HG03064 (cell line): Measurements from ENCODE around the gene KRT78.
"Not testable (repeated sequence)": the region's sequence is repeated elsewhere in the genome, so short reads cannot be mapped to it uniquely, and the experiment has no call there.

ENCODE experiments used
- ATAC-seq: cut with Tn5 transposase; IDR thresholded peaks from one replicate; pipeline ENCODE4 v1.9.1; 2021; ENCODE audit warnings: low read depth; ENCODE audit not compliant: unreplicated experiment

Gene KRT78

DNA sequence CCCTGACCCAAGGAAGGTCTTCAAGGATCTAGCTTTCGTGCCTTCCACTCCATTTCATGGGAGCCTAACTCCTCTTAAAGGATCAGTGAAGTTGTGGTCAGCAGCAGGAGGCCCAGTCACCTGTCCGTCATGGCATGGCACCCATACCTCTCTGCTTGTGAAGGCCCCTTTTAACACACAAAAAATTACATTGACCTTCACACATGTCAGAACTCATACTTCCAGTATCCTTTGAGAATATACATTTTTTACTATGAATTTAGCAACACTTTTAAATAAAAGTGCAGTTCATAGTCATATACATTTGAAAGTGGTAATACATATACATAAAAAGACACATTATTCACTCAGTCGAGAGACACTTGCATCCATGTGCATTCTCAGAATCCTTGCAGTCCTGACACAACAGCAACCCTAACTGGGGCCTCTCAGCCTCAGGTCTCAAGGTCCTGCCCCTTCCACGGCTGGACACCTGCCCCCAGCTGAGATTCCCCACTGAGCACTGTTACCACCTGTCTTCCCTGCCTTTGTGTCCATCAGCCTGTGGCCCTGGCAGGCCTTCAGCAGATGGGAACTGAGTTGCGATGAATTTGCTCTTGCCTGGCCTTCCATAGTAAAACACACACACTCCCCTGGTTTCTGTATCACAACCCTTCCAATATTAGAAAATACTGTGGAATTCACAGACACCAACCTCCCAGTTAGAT, 49.1 kb downstream of the KRT78 start:
- no peak for ATAC-seq

DNA sequence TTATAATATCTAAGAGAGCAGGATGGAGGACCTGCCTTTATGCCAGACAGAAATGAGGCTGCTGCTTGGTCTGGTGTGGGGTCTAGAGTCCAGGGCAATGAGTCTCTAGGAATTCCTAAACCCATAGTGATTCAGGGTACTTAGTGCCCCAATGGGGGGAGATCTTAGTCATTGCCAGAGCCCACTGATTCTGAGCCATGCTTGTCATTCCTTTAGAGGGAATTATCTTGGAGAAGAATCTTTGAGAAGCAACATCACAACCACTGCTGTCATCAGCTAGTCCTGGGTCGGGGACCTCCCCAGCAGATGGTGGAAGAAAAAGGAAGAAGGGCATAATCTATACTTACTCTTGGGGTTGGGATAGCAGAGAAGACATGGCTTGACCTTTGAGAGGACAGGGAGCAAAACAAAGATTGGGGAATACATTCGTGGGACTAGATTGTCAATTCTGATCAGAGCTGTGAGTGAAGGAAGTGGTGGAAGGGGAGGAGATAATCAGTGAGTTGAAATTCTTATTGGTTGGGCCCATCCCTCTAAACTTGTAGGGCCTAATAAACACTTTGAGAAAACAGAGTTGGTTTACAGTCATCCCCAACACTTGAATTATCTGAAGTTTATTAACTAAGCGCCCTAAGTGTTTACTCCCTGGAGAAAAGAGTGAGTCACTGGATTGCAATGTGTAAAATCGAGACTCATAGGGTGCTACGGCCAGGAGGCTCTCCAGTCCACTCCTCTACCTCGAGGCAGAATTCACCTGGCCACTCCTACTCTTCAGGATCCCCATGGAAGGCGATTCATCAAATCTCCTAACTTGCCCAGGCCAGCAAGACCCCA, 49.9 kb downstream of the KRT78 start:
- no peak for ATAC-seq

DNA sequence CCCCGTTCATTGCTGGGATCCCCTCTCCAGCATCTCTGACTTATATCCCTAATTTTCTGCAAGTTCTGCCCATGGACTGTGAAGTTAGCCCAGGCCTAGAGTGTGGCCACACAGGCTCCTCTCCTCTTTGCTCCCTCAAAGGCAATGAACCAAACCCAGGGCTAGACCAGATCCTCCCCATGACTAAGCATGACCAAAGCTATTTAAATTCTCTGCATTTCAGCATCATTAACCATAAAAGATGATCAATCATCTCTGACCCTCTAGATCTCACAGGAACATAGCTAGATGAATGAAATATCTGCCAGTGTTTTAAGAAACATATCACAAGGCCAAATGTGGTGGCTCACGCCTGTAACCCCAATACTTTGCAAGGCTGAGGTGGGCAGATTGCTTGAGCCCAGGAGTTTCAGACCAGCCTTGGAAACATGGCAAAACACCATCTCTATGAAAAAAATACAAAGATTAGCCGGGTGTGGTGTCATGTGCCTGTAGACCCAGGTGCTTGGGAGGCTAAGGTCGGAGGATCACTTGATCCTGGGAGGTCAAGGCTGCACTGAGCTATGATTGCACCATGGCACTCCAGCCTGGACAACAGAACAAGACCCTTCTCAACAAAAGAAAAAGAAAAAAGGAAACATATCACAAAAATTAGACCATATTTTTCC, 50.7 kb downstream of the KRT78 start:
- no peak for ATAC-seq

DNA sequence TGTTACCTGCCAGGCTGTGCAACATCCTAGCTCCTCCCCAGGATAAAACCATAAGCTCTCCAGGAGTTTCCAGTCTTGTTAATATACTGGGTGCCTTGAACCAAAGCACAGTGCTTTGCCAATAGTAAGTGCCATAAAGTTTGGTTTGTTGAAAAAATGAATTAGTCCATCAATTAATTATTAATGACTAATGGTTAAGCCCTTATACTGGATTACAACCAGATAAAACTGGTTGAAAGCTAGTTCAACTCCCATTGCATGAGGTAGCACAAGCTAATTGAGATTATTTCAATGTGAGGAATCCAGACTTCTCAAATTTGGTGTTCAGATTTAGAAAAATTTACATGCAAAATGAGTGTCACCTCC, 51.3 kb downstream of the KRT78 start:
- no peak for ATAC-seq

DNA sequence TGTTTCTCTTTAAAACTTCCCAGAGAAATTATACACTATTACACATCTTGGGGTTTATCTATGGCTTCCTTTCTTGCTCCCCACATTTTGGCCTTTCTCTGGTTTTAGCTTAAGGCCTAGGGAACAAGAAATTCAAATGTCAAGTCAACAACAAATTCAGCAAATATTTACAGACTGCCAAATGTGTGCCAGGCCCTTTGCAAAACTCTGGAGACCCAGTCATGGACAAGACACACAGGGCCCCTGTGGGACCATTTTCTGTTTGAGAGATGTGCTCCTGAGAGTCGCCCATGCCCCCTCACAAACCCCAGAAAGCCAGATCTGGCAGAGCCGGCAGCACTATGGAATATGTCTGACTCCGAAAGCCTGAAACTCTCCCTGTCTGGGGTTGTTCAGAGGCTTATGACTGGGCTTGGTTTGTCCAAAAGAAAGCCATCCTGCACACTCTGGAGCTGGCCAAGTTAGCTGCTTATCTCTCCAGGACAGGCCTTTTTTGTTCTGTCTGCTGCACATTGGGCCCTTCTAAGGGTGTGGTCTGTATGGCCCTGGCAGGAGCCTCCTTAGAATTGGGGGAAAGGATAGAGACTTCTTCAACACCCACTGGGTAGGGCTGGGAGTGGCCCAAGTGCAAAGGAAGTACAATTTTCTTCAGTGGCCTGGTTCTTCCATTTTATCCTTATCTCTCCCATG, 51.8 kb downstream of the KRT78 start:
- no peak for ATAC-seq

DNA sequence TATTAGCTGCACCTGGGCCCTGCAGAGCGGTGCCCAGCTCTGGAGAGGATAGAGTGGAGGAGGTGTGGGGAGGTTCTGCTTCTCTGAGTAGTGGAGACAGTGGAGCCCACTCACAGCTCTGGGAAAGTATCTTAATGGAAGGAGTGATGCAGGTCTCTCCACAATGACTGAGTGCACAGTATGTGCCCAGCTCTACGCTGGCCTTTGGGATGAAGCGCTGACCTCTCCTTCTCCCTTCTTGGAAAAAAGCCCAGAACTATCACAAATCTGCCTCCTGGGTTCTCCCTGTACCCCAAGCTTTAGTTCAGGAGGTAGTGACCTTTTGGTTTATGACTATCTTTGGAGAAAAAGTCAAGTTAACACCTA, 52.4 kb downstream of the KRT78 start:
- no peak for ATAC-seq

DNA sequence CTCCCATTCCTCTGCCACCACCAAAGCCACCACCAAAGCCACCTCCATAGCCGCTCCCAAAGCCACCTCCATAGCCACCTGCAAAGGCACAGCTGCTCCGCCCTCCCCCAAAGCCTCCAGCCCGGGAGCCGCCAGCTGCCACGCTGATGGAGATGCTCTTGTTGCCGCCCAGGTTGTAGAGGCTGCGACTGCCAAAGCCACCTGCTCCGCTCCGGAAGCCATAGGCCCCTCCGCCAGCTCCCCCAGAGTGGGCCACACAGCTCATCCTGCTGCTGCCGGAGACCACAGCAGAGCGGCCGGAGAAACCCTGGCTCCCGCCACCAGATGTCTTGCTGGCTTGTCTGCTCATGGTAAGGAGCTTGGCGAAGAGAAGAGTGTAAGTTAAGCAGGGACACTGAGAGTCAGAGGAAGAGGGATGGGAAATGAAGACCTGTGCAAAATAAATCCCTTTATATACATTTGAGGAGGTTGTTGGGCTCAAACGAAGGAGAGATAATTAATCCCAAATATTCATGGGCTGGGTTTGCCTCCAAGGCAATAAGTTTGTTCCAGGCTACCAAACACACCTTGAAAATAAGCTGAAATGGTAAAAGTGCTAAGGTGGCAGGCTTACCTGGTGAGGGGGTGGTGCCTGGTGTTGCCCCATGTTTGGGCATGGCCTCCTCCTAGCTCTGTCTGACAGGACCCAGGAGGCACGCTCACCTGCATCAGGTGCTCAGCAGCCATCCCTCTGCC, 52.9 kb downstream of the KRT78 start, which contains the start of gene KRT3:
KRT3 (minus strand) TSS at position 424 of the 735 bp plus-strand sequence; CDS start at position 349, 75 bp downstream.
- ATAC-seq, result no peak

DNA sequence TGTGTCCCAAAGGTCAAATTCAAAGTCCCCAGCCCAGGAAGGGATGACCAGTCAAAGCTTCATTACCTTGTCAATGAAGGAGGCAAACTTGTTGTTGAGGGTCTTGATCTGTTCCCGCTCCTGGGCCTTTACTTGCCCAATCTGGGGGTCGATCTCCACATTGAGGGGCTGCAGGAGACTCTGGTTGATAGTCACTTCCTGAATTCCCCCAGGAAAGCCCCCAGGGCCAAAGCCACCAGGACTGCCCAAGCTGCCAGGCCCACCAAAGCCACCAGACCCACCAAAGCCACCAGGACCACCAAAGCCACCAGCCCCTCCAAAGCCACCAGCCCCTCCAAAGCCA, 53.5 kb downstream of the KRT78 start:
- not testable (repeated sequence) for ATAC-seq

DNA sequence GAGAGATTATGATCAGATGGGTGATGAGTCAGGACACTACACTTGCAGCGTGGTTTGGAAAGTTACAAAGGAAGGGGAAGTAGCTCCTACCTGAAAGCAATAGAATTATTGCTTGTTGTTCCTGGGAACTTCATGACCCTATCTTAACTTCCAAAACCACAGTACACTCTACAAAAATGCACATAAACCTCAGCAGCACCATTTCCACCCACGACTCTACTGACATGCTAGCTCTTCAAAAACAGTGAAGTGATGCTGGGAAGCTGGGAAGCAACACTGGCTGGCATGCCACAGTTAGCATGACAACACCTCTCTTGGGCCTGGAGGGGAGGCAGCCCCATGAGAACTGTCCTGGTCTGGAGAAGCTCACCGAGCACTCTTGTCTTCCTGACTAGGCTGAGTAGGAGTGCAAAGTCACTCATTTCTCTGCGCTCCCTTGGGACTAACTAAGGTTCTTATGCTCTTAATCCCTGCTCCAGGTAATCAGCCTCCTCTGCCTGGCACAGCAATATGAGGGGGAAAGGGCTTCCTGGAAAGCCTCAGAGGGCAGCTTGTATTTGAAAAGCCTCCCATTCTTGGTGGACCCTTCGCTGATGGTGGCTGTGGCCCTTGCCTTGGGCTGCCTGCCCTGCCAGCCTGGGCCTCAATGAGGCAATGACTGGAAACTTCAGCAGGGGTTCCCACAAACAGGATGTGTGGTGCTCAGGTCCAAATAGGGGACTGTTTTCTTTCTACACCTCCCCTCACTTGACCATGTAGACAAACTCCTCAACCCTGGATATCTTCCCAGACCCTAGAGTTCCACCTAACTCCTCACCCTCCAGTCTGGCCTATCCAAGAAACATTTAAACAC, 54.1 kb downstream of the KRT78 start:
- no peak for ATAC-seq

DNA sequence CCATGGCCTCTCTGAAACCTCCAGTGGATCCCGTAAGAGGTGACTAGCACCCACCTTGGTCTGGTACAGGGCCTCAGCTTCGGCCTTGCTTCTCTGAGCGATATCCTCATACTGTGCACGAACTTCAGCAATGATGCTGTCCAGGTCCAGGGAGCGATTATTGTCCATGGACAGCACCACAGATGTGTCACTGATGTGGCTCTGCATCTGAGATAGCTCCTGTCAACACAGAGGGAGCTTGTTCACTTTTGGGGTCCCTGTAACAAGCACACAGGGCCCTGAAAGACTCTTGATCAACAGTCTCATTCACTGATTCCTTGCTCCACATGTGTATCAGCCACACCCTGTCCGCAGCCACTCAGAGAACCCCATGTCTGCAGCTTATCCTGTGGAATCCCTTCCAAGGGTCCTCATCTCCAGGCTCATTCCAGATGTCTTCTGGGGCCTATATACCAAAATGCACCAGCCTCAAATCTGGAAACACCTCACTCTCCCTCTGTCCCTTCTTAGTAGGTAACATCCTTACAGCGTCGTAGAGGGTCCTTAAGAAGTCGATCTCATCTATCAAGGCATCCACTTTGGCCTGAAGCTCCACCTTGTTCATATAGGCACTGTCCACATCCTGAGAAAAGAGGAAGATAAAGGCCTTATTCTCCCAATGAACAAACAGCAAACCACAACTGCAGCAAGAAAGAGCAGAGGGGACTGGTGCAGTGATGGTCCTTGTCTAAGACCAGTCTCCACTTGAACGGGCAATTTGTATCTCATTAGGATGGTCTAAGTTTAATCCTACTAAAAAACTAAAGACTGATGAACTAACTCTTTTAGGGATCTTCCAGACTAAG, 56.4 kb downstream of the KRT78 start:
- ATAC-seq, result no peak

DNA sequence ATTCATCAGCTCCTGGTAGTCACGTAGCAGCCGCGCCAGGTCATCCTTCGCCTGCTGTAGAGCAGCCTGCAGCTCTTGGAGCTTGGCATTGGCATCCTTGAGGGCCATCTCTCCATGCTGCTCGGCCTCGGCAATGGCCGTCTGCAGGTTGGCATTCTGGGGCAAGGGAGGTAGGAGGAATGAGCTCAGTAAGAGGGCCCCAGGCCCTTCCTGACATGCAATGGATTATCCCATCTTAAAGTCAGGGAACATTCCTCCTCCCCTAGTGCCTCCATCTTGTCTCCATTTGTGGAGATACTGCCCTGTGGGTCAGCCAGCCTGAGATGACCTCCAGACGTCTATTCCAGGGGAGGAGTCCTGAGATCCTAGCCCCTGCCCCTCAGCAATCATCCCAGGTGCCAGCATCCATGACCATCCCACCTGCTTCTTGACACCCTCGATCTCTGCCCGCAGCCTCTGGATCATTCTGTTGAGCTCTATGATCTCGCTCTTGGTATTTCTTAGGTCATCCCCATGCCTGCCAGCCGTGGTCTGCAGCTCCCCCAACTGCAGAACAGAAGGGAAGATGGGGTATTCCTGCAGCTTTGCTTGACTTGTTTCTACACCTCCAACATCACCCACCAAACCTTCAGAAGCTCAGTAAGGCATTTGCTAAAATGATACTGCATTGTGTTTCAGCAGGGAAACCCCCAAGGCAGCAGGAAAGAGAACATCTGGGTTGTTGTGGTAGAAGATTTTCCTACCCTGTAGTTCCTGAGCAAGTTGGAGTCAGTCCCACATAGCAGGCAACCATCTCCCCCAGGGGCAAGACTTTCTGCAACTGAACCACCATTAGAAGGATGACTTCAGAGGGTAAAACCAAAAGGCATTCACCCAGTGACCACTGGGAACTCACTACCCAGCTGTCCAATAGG, 57.3 kb downstream of the KRT78 start:
- ATAC-seq, result no peak

DNA sequence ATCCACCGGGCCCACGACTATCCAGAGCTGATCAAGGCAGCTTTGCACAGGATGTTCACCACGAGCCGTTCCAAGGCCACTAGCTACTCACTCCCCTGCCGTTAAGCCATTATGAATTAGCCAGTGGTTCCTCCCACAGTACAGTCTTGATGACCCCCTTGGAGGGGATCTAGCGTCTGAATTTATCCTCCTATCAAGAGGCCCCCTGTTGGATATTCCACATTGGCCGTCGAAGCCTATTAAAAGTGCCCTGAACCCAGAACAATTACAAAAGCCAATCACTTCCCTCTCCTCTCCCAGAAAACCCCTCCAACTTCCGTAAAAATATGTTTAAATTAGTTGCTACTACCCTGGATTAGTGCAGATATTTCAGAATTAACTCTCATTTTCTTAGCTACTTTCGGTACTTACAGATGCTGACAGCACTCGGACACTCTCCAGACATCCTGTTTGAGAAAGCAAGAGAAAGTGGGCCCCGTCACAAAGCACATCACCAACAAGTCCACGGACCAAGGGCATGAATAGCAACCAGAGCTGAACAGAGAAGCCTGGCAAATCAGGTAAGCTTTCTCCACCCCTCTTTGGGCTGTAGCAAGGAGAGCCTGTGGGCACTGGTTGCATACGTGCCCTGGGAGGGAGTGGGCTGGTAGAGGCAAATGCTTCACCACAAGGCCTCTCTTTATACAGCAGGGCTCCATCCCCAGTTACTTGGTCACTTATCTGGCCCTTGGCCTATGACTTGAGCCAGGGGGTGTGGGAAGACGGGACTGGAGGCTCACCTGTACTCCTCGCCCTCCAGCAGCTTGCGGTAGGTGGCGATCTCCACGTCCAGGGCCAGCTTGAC, 58.1 kb downstream of the KRT78 start:
- ATAC-seq, result no peak

DNA sequence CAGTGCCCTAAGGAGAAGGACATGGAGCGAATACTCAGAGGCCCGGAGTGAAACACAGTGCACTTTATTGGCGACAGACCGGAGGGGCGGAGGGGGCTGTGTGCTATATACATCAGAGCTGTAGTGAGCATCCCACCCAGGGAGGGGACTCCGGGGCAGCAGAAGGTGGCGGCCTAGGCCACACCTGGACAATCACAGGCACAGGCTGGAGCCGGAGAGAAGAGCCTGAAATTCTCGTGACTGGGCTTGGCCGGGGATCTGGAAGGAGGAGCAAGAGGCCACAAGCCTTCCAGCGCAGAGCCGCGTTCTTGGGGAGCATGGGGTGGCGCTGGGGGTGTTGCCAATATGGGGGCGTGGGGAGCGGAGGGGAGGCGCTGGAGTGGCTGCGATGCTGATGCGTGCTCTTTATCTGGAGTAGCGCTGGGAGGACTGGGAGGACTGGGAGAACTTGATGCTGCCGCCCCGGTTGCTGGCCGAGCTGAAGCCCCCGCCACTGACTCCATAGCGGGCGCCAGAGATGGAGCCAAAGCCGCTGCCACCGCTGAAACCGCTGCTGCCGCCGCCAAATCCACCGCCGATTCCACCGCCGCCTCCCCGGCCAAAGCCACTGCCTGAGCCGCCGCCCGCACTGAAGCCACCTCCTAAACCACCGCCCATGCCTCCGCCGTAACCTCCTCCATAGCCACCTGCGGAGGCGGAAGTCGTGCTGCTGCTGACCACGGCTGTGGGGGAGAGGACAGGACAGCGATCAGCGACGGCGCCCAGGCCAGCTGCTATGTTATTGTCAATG, 59.0 kb downstream of the KRT78 start:
- ATAC-seq, result no peak

DNA sequence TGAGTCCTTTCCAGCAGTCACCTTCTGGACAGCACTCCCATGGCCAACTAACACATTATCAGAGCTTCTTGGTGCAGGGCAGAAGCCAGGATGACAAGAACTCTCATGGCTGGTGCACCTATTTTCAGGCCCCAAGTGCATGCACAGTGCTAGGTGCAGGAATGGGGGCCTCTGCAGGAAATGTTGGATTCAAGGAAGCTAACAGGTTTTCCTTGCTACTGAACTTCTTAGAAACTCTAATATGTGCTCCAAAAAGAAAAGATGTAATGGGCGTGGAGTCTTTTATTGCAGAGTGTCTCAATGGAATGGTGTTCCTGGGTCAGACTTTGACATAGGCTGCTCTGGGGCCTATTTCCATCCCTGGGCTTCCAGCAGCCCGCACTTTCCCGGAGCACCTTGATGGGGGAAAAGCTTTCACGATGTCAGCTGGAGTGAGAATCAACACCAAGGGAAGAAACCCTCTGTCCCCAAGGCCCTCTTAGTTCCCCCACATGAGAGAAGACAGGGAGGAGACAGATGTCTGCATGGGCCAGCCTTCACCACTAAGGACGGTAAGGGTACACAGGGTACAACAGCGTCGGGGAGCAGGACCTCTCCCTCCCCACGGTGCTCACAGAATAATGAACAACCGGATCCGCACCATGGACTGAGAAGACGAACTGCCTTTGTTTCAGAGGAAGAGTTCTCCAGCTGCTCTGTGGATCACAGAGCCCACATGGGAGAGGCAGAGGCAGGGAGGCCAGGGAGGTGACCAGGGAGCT, 59.7 kb downstream of the KRT78 start:
- no peak for ATAC-seq

DNA sequence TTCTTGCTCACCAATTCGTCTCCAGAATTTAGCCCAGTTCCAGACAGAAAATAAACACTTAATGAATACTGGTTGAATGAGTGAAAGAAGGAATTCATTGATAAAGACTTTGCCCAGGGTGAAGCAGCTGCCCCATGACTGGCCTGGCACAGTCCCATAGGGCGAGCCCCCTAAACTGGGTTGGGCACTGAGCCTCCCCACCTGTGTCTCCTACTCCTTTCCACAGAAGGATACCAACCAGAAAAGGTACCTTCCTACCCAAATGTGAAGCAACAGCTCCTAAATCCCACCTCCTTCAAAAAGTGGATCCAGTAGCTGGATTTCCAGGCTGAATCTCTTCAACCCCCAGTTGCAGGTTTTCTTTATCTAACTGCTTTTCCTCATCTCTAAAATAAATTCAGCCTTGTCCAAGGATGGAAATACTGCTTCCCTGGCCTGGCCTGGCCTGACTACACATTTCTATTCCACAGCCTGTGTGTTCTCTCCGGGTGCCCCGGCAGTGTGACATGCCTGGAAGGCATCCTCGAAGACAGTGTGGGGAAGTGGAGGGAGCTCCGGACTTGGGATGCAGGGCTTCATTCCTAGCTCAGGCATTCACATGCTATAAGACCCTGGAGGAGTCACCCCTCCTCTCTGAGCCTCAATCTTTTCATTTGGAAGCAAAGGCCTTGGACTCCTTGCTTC, 60.5 kb downstream of the KRT78 start:
- no peak for ATAC-seq
